Glutamatergic neuron (in vitro differentiated cells): ENCODE data around the gene TRPM8. TPM values are rescaled to one million over a fixed set of nuclear protein-coding genes. Genes with fewer than 3 reads are reported as not detected.
A peak's percentile ranks its signal among the peaks of the same experiment; 100 is the strongest.

ENCODE experiments used
- DNase-seq: peaks from one replicate; pipeline ENCODE4 v3.0.0; 2022
- H3K27ac Mint-ChIP-seq: one replicate; pipeline ENCODE4 v1.8.0; 2020; ENCODE audit warnings: mild to moderate bottlenecking, mixed read lengths, inconsistent platforms; ENCODE audit not compliant: unreplicated experiment
- H3K27me3 Mint-ChIP-seq: one replicate; pipeline ENCODE4 v1.8.0; 2020; ENCODE audit warnings: mild to moderate bottlenecking, moderate library complexity, mixed read lengths, inconsistent platforms; ENCODE audit not compliant: unreplicated experiment
- H3K36me3 Mint-ChIP-seq: one replicate; pipeline ENCODE4 v1.8.0; 2020; ENCODE audit warnings: mild to moderate bottlenecking, mixed read lengths, inconsistent platforms; ENCODE audit not compliant: unreplicated experiment
- H3K4me1 Mint-ChIP-seq: one replicate; pipeline ENCODE4 v1.8.0; 2020; ENCODE audit warnings: mild to moderate bottlenecking, low read depth, mixed read lengths, inconsistent platforms; ENCODE audit not compliant: unreplicated experiment
- H3K4me3 Mint-ChIP-seq: one replicate; pipeline ENCODE4 v1.8.0; 2020; ENCODE audit warnings: mild to moderate bottlenecking, mixed read lengths, inconsistent platforms; ENCODE audit not compliant: unreplicated experiment
- H3K9me3 Mint-ChIP-seq: one replicate; pipeline ENCODE4 v1.8.0; 2020; ENCODE audit warnings: mild to moderate bottlenecking, moderate library complexity, mixed read lengths, inconsistent platforms; ENCODE audit not compliant: unreplicated experiment
- total RNA-seq: library from RNA; stranded (reverse); fragmentation: NEBNext Ultra II Directional; extraction: Animal tissue kit (Norgen Biotek cat#: 25700); gene quantifications from one replicate; pipeline ENCODE4 v1.2.1, GENCODE V29; 2021; ENCODE audit not compliant: unreplicated experiment
- TF ChIP-seq, protein P1 (sequence below): fragments of 200-600 bp; sonication (generic); IDR thresholded peaks from one replicate; pipeline ENCODE4 v1.5.0; 2021; ENCODE audit not compliant: partially characterized antibody, unreplicated experiment

The TRPM8 gene
- total RNA-seq, 1 donor from 2014 or later: not detected

DNA sequence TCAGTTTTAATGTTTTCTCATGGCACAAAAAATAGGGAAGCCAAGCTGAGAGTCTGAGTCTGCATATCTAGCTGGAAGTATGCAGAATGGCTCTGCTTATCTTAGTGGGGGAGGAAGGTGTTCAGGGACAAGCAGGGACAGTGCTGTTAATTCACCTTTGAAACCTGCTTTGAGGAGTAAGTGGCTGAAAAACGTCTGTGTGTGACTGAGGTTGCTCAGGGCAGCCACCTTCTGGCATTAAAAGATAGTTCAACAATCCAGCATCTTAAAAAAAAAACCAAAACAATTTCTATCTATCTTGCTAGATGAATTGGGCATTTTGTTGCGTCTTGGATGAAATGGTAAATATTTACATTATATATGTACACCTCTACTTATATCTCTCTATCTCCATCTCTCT lies 2.0 kb upstream of the TRPM8 start:
- no peaks in the 10 kb centered on the region for H3K4me1 Mint-ChIP-seq
- no peak for DNase-seq
- H3K36me3 Mint-ChIP-seq: no peaks in the 10 kb centered on the region
- H3K27me3 Mint-ChIP-seq: no peaks in the 10 kb centered on the region
- H3K9me3 Mint-ChIP-seq: peaks cover 3% of the 10 kb centered on the region
- H3K27ac Mint-ChIP-seq: no peak overlapping the region
- H3K4me3 Mint-ChIP-seq: no peak overlapping the region
- TF ChIP-seq, protein P1, sequence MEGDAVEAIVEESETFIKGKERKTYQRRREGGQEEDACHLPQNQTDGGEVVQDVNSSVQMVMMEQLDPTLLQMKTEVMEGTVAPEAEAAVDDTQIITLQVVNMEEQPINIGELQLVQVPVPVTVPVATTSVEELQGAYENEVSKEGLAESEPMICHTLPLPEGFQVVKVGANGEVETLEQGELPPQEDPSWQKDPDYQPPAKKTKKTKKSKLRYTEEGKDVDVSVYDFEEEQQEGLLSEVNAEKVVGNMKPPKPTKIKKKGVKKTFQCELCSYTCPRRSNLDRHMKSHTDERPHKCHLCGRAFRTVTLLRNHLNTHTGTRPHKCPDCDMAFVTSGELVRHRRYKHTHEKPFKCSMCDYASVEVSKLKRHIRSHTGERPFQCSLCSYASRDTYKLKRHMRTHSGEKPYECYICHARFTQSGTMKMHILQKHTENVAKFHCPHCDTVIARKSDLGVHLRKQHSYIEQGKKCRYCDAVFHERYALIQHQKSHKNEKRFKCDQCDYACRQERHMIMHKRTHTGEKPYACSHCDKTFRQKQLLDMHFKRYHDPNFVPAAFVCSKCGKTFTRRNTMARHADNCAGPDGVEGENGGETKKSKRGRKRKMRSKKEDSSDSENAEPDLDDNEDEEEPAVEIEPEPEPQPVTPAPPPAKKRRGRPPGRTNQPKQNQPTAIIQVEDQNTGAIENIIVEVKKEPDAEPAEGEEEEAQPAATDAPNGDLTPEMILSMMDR: peak; percentile 18

DNA sequence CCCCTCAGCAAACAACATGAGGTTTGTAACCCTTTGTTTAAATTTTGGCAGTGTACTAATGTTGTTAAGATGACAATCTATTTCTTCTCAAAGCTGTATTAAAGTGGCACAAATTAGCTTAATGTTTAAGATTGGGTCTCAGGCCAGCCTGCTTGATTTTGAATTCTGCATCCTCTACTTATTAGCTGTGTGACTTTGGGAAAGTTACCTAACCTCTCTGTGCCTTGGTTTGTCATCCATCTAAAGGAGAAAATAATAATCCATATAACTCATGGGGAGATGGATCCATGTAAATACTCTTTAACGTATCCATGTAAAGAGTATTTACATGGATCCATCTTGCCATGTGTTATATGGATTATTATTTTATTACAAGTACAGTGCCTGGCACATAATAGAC lies 2.1 kb downstream of the TRPM8 start:
- peaks cover 5% of the 10 kb centered on the region for H3K27me3 Mint-ChIP-seq

DNA sequence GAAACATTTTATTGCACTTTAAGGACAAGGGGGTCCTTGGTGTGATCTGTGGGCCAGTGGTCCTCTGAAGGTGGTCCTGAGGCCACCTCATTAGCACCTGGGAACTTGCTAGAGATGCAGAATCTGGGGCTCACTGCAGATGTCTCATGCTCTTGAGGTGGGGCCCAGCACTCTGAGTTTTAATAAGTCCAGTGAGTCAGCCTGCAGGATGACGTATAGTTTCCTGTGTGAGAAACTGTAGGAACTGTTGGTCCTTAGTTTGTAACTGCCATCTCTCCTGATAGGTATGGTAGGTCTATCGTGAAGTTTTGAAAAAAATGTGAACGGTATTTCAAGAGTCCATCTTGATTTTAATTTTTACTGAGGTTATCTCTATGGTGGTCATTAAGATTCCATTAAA lies 2.8 kb downstream of the TRPM8 start:
- no peak for DNase-seq
- Mint-ChIP-seq H3K9me3 (peaks cover 3% of the 10 kb centered on the region), H3K4me1 (no peaks in the 10 kb centered on the region), H3K27ac (no peak overlapping the region), H3K36me3 (no peaks in the 10 kb centered on the region), H3K27me3 (peaks cover 6% of the 10 kb centered on the region), H3K4me3 (no peak overlapping the region)
- TF ChIP-seq, protein P1: no peak

More for the DNA sequence above, 2.1 kb downstream of the TRPM8 start:
- Mint-ChIP-seq H3K4me1 (no peaks in the 10 kb centered on the region), H3K9me3 (peaks cover 3% of the 10 kb centered on the region), H3K4me3 (no peak overlapping the region), H3K27ac (no peak overlapping the region), H3K36me3 (no peaks in the 10 kb centered on the region)
- no peak for DNase-seq
- TF ChIP-seq, protein P1: no peak

DNA sequence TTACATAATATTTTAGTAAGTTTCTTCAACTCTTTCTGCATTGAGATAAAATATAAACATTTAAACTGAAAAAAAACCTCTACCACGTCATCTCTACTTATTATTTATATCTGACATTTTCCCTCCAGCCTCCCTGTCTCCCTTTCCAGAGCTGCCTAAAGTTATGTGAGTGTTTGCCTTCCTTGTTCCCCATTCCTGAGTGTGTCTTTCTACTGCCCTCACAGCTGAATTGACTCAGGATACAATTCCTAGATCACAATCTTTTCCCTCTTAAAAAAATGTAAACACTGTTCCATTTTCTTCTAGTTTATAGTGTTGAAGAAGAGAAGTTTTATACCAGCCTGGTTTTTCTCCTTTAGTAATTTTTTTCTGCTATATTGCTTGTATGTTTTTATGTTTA lies 5.3 kb downstream of the TRPM8 start:
- Mint-ChIP-seq H3K4me3 (no peak overlapping the region), H3K27me3 (peaks cover 7% of the 10 kb centered on the region), H3K27ac (no peak overlapping the region), H3K4me1 (no peaks in the 10 kb centered on the region), H3K36me3 (no peaks in the 10 kb centered on the region), H3K9me3 (peaks cover 4% of the 10 kb centered on the region)
- no peak for DNase-seq
- TF ChIP-seq, protein P1: no peak

DNA sequence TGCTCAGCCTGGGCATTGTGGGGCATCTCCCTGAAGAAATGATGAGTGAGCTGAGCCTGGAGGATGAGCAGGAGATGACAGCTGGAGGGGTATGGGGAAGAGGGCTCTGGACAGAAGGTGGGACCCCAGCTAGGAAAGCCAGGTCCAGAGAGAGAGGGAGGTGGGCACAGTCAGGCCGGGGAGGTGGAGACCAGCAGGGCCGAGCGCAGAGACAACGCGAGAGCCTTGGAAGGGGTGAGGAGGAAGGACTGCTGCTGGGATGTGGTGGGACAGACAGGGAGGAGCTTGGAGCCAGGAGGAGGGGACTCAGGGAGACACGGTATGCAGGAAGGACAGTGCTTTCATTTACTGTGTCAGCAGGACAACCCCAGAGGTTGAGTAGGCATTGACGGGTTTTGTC lies 8.2 kb downstream of the TRPM8 start:
- Mint-ChIP-seq H3K9me3 (peaks cover 1% of the 10 kb centered on the region), H3K36me3 (no peaks in the 10 kb centered on the region), H3K4me1 (no peaks in the 10 kb centered on the region), H3K27me3 (peaks cover 7% of the 10 kb centered on the region), H3K27ac (no peak overlapping the region), H3K4me3 (no peak overlapping the region)
- no peak for DNase-seq
- TF ChIP-seq, protein P1: no peak
